ENCODE results near the gene FKBP1B.

Gene FKBP1B

DNA sequence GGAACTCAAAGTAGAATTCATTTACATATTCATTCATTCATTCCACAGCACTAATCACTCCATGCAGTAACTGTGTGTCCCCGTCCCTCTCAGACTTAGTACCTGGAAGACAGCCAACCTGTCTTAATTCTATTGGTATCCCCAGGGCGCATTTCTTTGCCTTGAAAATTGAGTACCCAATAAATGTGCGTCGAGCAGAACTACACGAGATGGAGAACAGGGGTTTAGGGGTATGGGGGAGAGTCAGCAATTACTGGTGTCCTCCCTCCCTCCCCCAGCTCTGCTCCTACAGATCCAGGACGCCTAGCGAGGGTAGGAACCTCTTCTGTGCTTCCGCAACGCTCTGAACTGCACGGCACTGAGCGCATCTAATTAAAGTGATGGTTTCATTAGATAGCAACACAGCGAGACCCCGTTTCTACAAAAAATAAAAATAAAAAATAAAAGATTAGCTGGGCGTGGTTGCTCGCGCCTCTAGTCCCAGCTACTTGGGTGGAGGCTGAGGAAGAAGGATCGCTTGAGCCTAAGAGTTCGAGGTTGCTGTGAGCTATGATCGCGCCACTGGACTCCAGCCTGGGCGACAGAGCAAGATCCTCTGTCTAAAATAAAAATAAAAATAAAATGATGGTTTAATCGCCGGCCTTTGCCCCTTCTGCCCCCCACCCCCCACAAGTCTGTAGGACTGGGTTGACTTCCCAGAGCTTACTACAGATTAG is 614 bp upstream of the FKBP1B start (continued):
- TF ChIP-seq, protein P1, sequence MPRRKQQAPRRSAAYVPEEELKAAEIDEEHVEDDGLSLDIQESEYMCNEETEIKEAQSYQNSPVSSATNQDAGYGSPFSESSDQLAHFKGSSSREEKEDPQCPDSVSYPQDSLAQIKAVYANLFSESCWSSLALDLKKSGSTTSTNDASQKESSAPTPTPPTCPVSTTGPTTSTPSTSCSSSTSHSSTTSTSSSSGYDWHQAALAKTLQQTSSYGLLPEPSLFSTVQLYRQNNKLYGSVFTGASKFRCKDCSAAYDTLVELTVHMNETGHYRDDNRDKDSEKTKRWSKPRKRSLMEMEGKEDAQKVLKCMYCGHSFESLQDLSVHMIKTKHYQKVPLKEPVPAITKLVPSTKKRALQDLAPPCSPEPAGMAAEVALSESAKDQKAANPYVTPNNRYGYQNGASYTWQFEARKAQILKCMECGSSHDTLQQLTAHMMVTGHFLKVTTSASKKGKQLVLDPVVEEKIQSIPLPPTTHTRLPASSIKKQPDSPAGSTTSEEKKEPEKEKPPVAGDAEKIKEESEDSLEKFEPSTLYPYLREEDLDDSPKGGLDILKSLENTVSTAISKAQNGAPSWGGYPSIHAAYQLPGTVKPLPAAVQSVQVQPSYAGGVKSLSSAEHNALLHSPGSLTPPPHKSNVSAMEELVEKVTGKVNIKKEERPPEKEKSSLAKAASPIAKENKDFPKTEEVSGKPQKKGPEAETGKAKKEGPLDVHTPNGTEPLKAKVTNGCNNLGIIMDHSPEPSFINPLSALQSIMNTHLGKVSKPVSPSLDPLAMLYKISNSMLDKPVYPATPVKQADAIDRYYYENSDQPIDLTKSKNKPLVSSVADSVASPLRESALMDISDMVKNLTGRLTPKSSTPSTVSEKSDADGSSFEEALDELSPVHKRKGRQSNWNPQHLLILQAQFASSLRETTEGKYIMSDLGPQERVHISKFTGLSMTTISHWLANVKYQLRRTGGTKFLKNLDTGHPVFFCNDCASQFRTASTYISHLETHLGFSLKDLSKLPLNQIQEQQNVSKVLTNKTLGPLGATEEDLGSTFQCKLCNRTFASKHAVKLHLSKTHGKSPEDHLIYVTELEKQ (tag by site-specific recombination; IDR thresholded peaks at IDR 0.05; ENCODE audit: borderline replicate concordance) = no peak
- TF ChIP-seq, protein P2, sequence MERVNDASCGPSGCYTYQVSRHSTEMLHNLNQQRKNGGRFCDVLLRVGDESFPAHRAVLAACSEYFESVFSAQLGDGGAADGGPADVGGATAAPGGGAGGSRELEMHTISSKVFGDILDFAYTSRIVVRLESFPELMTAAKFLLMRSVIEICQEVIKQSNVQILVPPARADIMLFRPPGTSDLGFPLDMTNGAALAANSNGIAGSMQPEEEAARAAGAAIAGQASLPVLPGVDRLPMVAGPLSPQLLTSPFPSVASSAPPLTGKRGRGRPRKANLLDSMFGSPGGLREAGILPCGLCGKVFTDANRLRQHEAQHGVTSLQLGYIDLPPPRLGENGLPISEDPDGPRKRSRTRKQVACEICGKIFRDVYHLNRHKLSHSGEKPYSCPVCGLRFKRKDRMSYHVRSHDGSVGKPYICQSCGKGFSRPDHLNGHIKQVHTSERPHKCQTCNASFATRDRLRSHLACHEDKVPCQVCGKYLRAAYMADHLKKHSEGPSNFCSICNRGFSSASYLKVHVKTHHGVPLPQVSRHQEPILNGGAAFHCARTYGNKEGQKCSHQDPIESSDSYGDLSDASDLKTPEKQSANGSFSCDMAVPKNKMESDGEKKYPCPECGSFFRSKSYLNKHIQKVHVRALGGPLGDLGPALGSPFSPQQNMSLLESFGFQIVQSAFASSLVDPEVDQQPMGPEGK (tag by site-specific recombination; IDR thresholded peaks at IDR 0.05) = peak; percentile 49; the same call in 1 of the 2 replicates
- TF ChIP-seq ZNF121 (tag by site-specific recombination; IDR thresholded peaks at IDR 0.05) = peak; percentile 98
- TF ChIP-seq ZNF571 (tag by site-specific recombination; IDR thresholded peaks at IDR 0.05) = no peak
- no peak for TF ChIP-seq OSR2 (tag by site-specific recombination; IDR thresholded peaks at IDR 0.05)
- peak; percentile 80 for TF ChIP-seq ZNF24 (tag by site-specific recombination; IDR thresholded peaks at IDR 0.05)
- no peak for TF ChIP-seq ZNF837 (tag by site-specific recombination; IDR thresholded peaks at IDR 0.05)
- TF ChIP-seq, protein P3, sequence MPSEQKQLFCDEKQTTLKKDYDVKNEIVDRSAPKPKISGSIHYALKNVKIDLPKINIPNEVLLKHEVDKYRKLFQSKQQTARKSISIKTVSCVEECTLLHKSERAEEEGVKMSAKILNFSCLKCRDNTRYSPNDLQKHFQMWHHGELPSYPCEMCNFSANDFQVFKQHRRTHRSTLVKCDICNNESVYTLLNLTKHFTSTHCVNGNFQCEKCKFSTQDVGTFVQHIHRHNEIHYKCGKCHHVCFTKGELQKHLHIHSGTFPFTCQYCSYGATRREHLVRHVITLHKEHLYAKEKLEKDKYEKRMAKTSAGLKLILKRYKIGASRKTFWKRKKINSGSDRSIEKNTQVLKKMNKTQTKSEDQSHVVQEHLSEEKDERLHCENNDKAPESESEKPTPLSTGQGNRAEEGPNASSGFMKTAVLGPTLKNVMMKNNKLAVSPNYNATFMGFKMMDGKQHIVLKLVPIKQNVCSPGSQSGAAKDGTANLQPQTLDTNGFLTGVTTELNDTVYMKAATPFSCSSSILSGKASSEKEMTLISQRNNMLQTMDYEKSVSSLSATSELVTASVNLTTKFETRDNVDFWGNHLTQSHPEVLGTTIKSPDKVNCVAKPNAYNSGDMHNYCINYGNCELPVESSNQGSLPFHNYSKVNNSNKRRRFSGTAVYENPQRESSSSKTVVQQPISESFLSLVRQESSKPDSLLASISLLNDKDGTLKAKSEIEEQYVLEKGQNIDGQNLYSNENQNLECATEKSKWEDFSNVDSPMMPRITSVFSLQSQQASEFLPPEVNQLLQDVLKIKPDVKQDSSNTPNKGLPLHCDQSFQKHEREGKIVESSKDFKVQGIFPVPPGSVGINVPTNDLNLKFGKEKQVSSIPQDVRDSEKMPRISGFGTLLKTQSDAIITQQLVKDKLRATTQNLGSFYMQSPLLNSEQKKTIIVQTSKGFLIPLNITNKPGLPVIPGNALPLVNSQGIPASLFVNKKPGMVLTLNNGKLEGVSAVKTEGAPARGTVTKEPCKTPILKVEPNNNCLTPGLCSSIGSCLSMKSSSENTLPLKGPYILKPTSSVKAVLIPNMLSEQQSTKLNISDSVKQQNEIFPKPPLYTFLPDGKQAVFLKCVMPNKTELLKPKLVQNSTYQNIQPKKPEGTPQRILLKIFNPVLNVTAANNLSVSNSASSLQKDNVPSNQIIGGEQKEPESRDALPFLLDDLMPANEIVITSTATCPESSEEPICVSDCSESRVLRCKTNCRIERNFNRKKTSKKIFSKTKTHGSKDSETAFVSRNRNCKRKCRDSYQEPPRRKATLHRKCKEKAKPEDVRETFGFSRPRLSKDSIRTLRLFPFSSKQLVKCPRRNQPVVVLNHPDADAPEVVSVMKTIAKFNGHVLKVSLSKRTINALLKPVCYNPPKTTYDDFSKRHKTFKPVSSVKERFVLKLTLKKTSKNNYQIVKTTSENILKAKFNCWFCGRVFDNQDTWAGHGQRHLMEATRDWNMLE (tag by site-specific recombination; conservative IDR thresholded peaks at IDR 0.05; ENCODE audit: low read depth) = no peak
- TF ChIP-seq ZNF2 (tag by site-specific recombination; IDR thresholded peaks at IDR 0.05) = peak; percentile 23; the same call in 1 of the 2 replicates
- no peak for TF ChIP-seq REPIN1 (tag by site-specific recombination; IDR thresholded peaks at IDR 0.05; ENCODE audit: low read depth)
- peak; percentile 80; the same call in 1 of the 2 replicates for TF ChIP-seq ZNF366 (tag by site-specific recombination; conservative IDR thresholded peaks at IDR 0.05)
- TF ChIP-seq ZBTB17 (tag by site-specific recombination; IDR thresholded peaks at IDR 0.05) = peak; percentile 95
- no peak for TF ChIP-seq KLF1 (tag by site-specific recombination; IDR thresholded peaks at IDR 0.05)
- peak; percentile 60 for TF ChIP-seq ZNF335 (tag by site-specific recombination; conservative IDR thresholded peaks at IDR 0.05)
- no peak for TF ChIP-seq ZNF423 (tag by site-specific recombination; IDR thresholded peaks at IDR 0.05)
- TF ChIP-seq ZNF600 (tag by site-specific recombination; IDR thresholded peaks at IDR 0.05) = peak; percentile 95
- TF ChIP-seq ZNF660 (tag by site-specific recombination; IDR thresholded peaks at IDR 0.05) = no peak
- TF ChIP-seq BCL11A (tag by site-specific recombination; IDR thresholded peaks at IDR 0.05; ENCODE audit: low read depth) = no peak

Data from HEK293 (cell line).